HuH-7 (cell line): ENCODE measurements around the gene CAMK2N2.

ENCODE experiments used
- DNase-seq: peaks from one replicate; pipeline ENCODE4 v3.0.0; 2011; ENCODE audit warnings: low spot score

Gene CAMK2N2

DNA sequence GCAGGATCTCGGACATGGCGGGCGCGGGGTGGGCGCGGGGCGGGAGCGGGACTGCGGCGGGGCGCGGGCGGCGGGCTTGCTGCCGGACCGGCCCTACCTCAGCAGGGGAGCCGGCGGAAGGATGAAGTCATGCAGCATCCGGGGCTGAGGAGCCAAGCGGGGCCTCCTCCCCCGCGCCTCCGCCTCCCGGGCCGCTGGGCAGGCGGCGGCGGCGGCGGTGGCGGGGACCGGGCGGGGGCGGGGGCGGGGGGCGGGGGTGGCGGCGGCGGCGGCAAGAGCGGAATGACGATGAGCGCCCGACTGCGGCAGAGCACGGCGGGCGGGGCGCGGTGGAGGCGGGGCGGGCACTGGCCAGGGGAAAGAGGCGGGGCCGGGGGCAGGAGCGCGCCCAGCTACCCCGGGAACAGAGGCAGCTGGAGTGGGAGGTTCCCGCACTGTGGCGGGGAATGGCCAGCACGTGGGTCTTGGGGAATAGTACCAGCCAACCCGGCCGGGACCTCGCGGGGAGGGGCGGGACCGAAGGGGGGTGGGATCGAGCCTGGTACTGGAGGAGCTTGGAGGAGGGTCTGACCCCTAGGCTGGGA is at the start of gene CAMK2N2:
CAMK2N2 (minus strand) TSS at position 284 of the 584 bp plus-strand sequence; CDS start at position 16, 268 bp downstream.
- peak; percentile 97 for DNase-seq

DNA sequence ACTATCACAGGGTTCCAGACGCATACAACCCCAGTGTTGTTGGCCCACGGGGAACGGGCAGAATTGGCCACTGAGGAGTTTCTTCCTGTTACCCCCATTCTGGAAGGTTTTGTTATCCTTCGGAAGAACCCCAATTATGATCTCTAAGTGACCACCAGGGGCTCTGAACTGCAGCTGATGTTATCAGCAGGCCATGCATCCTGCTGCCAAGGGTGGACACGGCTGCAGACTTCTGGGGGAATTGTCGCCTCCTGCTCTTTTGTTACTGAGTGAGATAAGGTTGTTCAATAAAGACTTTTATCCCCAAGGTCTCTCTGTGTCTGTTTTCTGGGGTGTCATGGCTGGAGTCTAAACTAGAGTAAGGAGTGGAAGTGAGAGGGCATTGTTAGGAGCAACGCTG is 47.4 kb upstream of the CAMK2N2 start:
- no peak for DNase-seq

DNA sequence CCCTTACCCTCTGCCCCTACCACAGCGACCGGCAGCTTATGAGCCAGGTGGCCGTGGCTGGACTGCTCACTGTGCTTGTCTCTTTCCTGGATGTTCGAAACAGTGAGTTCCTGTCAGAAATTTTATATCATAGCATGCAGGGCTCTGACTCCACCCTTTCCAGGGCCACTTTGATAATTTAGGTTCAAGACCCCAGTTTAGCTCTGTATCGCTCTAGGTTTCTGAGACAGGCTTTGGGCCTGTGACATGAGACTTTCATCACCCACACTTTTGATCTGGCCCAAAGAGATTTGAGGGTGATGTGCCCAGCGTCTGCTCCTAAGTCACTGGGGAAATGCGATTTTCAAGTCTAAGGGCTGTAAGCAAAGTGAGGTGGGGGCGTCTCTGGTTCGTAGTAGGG is 46.6 kb upstream of the CAMK2N2 start:
- no peak for DNase-seq

DNA sequence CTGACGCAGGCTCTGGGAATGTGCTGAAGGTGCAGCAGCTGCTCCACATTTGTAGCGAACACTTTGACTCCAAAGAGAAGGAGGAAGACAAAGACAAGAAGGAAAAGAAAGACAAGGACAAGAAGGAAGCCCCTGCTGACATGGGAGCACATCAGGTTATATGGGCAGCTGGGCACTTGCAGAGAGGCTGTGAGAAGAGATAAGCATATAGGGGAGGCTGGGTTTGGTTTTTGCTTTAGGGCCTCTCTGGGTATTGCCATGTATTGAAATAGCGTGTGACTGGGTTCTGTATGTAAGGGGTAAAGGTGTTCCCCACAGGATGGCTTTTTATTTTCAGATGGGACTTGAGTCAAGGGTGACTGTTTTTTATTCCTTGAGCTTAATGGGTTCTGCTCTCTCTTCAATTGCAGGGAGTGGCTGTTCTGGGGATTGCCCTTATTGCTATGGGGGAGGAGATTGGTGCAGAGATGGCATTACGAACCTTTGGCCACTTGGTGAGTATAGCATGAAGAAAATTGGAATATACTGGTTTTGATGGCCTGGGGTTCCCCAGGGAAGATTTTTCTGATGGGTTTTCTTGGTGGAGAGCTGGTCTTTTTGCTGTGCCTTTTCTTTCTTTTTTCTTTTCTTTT is 45.1 kb upstream of the CAMK2N2 start:
- no peak for DNase-seq

GRCh38 chr3:184305577-184305976 is 44.2 kb upstream of the CAMK2N2 start:
- no peak for DNase-seq

- DNase-seq, result no peak
Measured at GRCh38 chr3:184300378-184300720, 39.0 kb upstream of the CAMK2N2 start.

DNA sequence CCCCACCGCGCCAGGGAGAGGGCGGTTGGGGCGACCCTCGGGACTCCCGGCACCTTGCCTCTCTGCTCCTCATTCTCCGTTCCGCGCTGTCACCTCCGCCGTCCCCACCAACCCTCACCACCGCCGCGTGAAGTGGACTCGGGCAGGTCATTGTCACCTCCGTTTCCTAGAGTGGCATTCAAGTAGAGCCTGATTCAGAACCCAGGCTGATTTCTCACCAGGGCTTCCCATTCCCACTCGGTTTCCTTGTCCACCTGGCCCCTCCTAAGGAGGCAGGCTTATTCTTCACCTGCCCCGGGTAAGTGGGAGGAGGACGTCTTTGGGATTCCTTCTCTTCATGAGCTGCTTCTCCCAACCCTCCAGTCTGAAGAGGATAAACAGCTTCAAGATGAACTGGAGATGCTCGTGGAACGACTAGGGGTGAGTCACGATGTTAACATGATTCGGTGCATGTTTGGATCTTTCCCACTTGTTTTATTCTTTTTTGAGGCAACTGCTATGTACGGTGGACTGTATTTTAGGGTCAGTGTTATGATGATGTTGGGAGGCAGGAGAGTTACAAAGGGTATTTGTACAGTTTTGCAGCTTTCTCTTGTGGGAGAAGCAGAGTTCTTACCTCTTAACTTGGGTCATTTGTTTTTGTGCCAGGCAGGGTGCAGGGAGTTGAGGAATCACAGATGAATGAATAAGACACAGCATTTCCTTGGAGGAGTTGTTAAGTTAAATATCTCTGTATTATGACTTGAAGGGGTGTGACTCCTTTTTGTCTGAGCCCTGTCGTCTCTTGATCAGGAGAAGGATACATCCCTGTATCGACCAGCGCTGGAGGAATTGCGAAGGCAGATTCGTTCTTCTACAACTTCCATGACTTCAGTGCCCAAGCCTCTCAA is 38.4 kb upstream of the CAMK2N2 start:
- no peak for DNase-seq

- DNase-seq, result peak; percentile 96
Measured at GRCh38 chr3:184298759-184299487, 37.6 kb upstream of the CAMK2N2 start, which contains the start of gene PSMD2. TSS of gene PSMD2 (plus strand) at chr3:184299241. CDS start at chr3:184299267, 26 bp downstream.

GRCh38 chr3:184296616-184297015 is 35.3 kb upstream of the CAMK2N2 start:
- no peak for DNase-seq

GRCh38 chr3:184295771-184296170 is 34.4 kb upstream of the CAMK2N2 start:
- DNase-seq, result no peak

DNA sequence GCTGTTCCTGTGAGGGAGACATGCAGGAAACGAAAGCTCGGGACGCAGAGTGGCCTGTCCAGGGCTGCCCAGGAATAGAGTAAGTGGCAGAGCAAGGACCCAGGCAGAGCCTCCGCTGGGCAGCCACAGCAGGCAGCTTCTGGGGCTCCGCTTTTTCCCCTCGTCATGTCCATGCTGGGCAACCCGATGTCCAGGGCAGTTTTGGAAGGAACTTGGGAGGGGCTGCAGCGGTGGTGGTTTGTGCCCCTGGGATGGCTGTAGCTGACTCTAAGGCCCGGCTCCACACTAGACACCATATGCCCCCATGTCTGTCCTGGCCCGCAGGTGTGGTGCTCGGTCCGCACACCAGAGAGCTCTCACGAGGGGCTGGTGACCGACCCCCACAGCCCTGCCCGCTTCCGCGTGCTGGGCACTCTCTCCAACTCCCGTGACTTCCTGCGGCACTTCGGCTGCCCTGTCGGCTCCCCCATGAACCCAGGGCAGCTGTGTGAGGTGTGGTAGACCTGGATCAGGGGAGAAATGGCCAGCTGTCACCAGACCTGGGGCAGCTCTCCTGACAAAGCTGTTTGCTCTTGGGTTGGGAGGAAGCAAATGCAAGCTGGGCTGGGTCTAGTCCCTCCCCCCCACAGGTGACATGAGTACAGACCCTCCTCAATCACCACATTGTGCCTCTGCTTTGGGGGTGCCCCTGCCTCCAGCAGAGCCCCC is 30.5 kb upstream of the CAMK2N2 start:
- DNase-seq, result no peak

DNA sequence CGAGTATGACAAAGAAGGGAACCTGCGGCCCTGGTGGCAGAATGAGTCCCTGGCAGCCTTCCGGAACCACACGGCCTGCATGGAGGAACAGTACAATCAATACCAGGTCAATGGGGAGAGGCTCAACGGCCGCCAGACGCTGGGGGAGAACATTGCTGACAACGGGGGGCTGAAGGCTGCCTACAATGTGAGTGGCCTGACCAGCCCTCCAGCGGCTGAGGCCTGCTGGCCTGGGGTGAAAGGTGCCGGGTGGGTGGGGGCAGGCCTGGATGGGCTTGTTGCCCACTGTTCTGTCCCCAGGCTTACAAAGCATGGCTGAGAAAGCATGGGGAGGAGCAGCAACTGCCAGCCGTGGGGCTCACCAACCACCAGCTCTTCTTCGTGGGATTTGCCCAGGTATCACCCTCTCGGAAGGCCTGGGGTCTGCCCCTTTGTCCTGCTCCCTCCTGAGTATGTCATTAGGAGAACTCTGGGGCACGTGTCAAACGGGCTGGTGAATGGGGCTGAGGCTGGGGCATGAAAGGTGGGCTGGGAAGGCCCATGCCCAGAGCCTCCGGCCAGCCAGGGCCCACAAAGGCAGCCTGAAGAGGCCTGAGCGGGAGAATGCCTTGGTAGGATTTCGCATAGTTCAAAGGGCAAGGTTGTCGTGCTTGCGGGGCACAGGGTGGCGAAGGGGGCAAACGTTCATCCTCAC is 29.8 kb upstream of the CAMK2N2 start:
- no peak for DNase-seq

DNA sequence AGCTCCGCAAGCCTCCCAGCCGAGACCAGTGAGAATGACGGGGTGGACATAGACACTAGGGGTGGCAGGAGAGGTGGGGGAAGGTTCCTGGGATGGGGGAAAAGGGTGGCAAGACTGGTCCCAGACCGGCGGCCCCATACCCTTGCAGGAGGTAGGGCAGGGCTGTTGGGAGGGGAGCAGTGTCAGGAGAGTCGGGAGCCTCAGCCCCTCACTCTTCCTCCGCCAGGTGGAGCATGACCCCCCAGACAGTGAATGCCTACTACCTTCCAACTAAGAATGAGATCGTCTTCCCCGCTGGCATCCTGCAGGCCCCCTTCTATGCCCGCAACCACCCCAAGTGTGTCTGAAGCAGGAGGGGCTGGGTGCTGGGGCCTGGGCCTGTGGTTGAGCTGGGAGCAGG is 29.0 kb upstream of the CAMK2N2 start:
- no peak for DNase-seq

DNA sequence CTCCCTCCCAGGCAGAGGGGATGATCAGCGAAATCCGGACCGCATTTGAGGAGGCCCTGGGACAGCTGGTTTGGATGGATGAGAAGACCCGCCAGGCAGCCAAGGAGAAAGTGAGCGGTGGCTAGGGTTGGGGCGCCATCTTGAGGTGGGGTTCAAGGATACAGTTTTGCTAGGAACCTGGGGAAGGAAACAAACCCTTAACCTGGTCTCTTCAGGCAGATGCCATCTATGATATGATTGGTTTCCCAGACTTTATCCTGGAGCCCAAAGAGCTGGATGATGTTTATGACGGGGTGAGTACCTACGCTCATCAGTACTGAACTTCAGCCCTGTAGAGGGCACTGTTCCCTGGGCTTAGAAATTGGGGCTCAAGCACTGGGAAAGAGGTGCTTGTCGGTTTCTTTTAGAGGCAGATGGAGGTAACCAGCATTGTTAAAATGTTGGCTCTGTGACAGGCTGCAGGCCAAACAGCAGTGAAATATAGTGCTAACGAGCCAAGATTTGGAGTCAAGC is 28.1 kb upstream of the CAMK2N2 start:
- DNase-seq, result peak; percentile 89

DNA sequence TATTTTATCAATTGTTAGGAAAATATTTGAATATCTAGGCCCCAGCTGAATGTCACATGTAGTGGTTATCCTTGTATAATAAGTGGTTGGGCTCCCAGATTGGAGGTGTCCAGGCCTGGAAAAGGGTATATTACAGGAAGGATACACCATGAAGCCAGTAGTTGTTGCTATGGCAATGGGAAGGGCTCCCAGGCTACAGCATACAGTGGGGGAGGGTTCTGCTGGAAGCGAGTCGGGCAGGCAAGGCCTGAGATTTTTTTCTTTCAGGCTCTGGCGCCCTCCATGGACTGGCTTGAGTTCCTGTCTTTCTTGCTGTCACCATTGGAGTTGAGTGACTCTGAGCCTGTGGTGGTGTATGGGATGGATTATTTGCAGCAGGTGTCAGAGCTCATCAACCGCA is 23.3 kb upstream of the CAMK2N2 start:
- DNase-seq, result peak; percentile 89

DNA sequence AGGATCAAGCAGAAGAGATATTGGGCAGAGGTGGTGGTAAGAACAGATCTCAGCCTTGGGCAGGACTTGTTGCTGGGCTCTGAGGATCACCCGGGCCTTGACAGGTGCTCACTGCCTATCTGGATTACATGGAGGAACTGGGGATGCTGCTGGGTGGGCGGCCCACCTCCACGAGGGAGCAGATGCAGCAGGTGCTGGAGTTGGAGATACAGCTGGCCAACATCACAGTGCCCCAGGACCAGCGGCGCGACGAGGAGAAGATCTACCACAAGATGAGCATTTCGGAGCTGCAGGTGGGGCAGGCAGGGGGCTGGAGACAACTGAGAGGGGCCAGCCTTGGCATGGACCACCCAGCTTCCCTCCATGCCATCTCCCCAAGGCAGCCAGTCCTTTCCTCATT is 22.3 kb upstream of the CAMK2N2 start:
- no peak for DNase-seq

GRCh38 chr3:184282941-184283340 is 21.6 kb upstream of the CAMK2N2 start:
- no peak for DNase-seq

- DNase-seq, result no peak
Measured at GRCh38 chr3:184277366-184277765, 16.0 kb upstream of the CAMK2N2 start.

DNA sequence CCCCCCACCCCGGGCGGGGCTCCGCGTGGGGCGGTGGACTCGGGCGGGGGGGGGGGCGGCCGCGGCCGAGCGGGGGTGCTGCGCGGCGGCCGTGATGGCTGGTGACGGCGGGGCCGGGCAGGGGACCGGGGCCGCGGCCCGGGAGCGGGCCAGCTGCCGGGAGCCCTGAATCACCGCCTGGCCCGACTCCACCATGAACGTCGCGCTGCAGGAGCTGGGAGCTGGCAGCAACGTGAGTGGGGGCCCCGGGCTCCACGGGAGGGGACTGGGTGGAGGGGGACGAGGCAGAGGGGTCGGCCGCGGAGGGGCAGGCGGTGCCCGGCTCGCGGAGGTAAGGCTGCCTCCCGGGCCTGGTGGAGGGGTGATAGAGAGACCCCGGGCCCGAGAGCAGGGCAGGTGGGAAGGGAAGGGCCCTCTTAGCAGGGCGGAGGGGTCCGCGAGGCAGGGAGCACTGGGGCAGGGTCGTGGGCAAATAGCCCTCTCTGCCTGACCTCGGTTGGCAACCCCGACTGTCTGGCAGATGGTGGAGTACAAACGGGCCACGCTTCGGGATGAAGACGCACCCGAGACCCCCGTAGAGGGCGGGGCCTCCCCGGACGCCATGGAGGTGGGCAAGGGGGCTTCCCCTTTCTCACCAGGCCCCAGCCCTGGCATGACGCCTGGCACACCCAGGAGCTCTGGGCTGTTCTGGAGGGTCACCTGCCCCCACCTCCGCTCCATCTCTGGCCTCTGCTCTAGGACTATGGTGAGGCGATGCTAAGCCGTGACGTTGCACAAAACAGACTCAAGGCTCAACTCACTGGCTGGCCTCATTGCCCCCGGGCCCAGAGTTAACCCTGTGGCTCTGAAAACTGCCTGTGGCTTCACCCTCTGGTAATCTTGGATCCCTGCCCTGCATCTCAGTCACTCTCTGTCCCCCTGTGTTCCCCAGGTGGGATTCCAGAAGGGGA is 14.9 kb upstream of the CAMK2N2 start, which contains the start of gene ECE2:
ECE2 (plus strand) TSS at position 62 of the 950 bp plus-strand sequence; CDS start at position 194, 132 bp downstream.
- no peak for DNase-seq

GRCh38 chr3:184275381-184275701 is 14.0 kb upstream of the CAMK2N2 start:
- no peak for DNase-seq
